GM21360 (cell line): ENCODE data around the gene GNL3L.
"Not testable (repeated sequence)": the region's sequence is repeated elsewhere in the genome, so short reads cannot be mapped to it uniquely, and the experiment has no call there.

Experiments used
- ATAC-seq: cut with Tn5 transposase; IDR thresholded peaks from one replicate; pipeline ENCODE4 v1.9.1; 2021; ENCODE audit warnings: mild to moderate bottlenecking, moderate library complexity; ENCODE audit not compliant: unreplicated experiment

Gene GNL3L

DNA sequence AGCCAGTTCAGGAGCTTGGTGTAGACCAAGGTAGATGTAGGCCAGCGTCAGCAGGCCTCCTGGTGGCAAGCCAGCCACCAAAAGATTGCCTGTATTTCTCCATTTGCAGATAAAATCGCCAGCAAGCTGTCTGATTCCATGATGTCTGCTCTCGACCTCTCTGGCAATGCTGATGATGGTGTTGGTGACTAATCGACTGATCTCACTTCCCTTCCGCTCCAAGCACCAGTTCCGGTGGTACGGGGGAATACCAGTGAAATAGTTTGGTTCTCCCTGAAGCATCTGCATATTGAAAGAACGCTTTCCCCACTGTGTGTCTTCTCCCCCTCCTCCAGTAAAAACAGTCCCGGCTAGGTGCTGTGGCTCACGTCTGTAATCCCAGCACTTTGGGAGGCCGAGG lies 30.4 kb downstream of the GNL3L start:
- ATAC-seq = no peak

DNA sequence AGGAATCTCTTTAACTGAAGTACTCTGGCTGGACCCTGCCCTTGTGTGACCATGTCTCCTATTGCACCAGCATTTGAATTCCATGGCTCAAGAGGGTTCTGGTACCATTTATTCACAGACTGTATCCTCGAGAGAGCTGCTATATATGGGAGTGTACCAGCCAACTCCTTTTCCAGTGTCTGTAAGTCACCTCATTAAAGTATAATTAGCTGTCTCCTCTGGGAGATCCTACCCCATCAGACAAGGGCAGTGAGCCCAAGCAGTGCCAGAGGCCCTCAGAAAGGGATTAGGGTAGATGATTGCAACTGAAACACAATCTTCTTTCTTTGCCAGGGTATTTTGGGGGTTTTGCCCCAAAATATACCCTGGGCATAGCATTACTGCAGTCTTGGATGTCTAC lies 31.6 kb downstream of the GNL3L start:
- ATAC-seq = no peak

DNA sequence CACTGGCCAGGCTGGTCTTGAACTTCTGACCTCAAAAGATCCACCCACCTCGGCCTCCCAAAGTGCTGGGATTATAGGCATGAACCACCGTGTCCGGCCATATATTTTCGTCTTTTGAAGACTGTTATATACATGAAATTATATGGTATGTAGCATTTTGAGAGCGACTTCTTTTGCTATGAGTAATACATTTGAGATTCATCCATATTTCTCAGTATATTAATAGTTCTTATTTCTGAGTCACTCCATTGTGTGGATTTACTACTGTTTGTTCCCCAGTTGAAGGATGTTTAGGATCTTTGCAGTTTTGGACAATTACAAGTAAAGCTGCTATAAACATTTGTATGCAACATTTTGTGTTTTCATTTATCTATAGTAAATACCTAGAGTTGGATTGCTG lies 34.9 kb downstream of the GNL3L start:
- ATAC-seq = no peak

GRCh38 chrX:54570332-54570731 lies 40.3 kb downstream of the GNL3L start:
- ATAC-seq = no peak

DNA sequence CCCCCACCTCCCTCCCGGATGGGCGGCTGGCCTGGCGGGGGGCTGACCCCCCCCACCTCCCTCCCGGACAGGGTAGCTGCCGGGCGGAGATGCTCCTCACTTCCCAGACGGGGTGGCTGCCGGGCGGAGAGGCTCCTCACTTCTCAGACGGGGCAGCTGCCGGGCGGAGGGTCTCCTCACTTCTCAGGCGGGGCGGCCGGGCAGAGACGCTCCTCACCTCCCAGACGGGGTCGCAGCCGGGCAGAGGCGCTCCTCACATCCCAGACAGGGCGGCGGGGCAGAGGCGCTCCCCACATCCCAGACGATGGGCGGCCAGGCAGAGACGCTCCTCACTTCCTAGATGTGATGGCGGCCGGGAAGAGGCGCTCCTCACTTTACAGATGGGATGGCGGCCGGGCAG lies 42.6 kb downstream of the GNL3L start:
- ATAC-seq = not testable (repeated sequence)

GRCh38 chrX:54597728-54598127 lies 67.7 kb downstream of the GNL3L start:
- ATAC-seq = no peak

DNA sequence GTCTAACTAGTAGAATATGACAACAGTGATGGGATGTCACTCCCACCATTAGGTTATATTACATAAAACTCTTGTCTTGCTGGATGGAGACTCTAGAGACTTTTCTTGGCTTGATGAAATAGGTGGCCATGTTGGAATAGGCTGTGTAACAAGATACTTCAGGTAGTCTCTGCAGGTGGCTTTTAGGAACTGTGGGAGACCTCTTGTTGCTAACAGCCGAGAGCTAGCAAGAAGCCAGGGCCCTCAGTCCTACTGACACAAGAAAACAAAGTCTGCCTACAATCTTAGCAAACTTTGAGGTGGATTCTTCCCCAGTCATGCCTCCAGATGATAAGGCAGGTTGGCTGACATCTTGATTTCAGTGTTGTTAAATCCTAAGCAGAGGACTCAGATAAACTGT lies 72.5 kb downstream of the GNL3L start:
- ATAC-seq = no peak
